Ishikawa (cell line): ENCODE data around the gene PIGR.

Experiments used
- CREB1 ChIP-seq: IDR thresholded peaks from 2 replicates; pipeline ENCODE4 v1.6.1; 2012; ENCODE audit warnings: low read depth
- EP300 ChIP-seq: IDR thresholded peaks from 2 replicates; pipeline ENCODE4 v1.6.1; 2012; ENCODE audit warnings: borderline replicate concordance
- RAD21 ChIP-seq: IDR thresholded peaks from 2 replicates; pipeline ENCODE4 v1.6.1; 2012; ENCODE audit warnings: low read depth
- TAF1 ChIP-seq: IDR thresholded peaks from 2 replicates; pipeline ENCODE4 v1.6.1; 2012; ENCODE audit warnings: low read depth, mild to moderate bottlenecking
- USF1 ChIP-seq: IDR thresholded peaks from 2 replicates; pipeline ENCODE4 v1.6.1; 2012

DNA sequence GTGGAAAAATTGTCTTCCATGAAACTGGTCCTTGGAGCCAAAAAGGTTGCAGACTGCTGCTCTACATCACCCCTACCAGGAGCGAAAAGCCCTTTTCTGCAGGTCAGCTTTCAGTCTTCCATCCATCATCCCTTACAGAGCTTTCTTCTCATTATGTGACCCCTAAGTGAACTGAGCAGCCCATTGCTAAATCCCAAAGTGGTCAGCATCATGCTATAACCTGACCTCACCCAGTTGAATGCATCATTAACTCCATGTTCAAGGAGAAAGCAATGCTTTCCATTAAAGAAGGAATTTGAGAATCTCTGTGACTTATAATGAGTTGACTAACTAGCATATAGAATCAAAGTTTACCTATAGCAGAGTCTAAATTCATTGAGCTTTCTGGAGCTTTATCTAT is 59.4 kb downstream of the PIGR start:
- TF ChIP-seq RAD21, result no peak
- TF ChIP-seq EP300, result no peak
- no peak for TF ChIP-seq USF1
- no peak for TF ChIP-seq TAF1
- no peak for TF ChIP-seq CREB1
